ENCODE data around the gene ZBTB16.

DNA sequence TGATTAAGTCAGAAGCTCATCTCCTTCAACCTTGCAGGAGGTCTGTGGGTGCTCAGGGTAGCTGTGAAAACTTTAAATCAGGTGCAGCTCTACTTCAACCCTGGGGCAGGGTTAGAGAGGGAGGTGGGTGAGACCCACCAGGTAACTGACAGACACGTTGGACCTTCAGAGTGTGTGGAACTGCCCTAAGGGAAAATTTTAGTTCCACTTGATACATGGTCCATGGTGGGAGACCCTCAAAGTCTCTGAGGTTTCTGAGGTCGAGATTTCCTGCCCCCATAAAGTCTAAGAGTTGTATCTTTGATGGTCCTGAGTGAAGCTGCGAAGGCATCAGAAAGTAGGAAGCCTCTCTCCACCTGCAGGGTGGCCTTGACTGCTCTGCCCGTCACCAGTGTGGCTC is 212.8 kb downstream of the ZBTB16 start:
- TF ChIP-seq POLR2AphosphoS5 (IDR thresholded peaks at IDR 0.05) (no peak), EP300 (IDR thresholded peaks at IDR 0.05) (no peak)
- TF ChIP-seq, protein P1, sequence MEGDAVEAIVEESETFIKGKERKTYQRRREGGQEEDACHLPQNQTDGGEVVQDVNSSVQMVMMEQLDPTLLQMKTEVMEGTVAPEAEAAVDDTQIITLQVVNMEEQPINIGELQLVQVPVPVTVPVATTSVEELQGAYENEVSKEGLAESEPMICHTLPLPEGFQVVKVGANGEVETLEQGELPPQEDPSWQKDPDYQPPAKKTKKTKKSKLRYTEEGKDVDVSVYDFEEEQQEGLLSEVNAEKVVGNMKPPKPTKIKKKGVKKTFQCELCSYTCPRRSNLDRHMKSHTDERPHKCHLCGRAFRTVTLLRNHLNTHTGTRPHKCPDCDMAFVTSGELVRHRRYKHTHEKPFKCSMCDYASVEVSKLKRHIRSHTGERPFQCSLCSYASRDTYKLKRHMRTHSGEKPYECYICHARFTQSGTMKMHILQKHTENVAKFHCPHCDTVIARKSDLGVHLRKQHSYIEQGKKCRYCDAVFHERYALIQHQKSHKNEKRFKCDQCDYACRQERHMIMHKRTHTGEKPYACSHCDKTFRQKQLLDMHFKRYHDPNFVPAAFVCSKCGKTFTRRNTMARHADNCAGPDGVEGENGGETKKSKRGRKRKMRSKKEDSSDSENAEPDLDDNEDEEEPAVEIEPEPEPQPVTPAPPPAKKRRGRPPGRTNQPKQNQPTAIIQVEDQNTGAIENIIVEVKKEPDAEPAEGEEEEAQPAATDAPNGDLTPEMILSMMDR (IDR thresholded peaks at IDR 0.05), result no peak

All from sigmoid colon (tissue), 4 donors.